ENCODE data around the gene C2orf76.

Gene C2orf76

GRCh38 chr2:119264781-119265692 lies 101.6 kb downstream of the C2orf76 start:
- DNase-seq (ENCODE audit: low read depth): peak; percentile 47
- TF ChIP-seq, protein P1, sequence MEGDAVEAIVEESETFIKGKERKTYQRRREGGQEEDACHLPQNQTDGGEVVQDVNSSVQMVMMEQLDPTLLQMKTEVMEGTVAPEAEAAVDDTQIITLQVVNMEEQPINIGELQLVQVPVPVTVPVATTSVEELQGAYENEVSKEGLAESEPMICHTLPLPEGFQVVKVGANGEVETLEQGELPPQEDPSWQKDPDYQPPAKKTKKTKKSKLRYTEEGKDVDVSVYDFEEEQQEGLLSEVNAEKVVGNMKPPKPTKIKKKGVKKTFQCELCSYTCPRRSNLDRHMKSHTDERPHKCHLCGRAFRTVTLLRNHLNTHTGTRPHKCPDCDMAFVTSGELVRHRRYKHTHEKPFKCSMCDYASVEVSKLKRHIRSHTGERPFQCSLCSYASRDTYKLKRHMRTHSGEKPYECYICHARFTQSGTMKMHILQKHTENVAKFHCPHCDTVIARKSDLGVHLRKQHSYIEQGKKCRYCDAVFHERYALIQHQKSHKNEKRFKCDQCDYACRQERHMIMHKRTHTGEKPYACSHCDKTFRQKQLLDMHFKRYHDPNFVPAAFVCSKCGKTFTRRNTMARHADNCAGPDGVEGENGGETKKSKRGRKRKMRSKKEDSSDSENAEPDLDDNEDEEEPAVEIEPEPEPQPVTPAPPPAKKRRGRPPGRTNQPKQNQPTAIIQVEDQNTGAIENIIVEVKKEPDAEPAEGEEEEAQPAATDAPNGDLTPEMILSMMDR (conservative IDR thresholded peaks at IDR 0.05; ENCODE audit: control insufficient read depth, insufficient read depth, low read depth, low read length): peak; percentile 79

DNA sequence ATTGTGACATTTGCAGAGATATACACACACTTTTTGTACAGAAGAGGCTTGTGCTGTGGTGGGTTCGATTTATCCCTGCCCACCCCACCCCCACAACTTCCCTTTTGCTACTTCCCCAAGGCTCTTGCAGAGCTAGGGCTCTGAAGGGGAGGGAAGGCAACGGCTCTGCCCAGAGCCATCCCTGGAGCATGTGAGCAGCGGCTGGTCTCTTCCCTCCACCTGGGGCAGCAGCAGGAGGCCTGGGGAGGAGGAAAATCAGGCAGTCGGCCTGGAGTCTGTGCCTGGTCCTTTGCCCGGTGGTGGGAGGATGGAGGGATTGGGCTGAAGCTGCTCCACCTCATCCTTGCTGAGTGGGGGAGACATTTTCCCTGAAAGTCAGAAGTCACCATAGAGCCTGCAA lies 103.0 kb downstream of the C2orf76 start:
- no peak overlapping the region for H3K4me3 ChIP-seq (ENCODE audit: control insufficient read depth, low read depth, low read length)
- TF ChIP-seq, protein P1 (conservative IDR thresholded peaks at IDR 0.05; ENCODE audit: control insufficient read depth, insufficient read depth, low read depth, low read length): no peak
- DNase-seq (ENCODE audit: low read depth): no peak

More at GRCh38 chr2:119264781-119265692, 101.6 kb downstream of the C2orf76 start:
- no peak overlapping the region for H3K4me3 ChIP-seq (ENCODE audit: control insufficient read depth, low read depth, low read length)

- TF ChIP-seq, protein P1 (conservative IDR thresholded peaks at IDR 0.05; ENCODE audit: control insufficient read depth, insufficient read depth, low read depth, low read length): no peak
- DNase-seq (ENCODE audit: low read depth): no peak
- H3K4me3 ChIP-seq (ENCODE audit: control insufficient read depth, low read depth, low read length): no peak overlapping the region
These were observed 103.6 kb downstream of the C2orf76 start for GRCh38 chr2:119263025-119263424.

- H3K4me3 ChIP-seq (ENCODE audit: control insufficient read depth, low read depth, low read length): no peak overlapping the region
- TF ChIP-seq, protein P1 (conservative IDR thresholded peaks at IDR 0.05; ENCODE audit: control insufficient read depth, insufficient read depth, low read depth, low read length): no peak
- no peak for DNase-seq (ENCODE audit: low read depth)
These were observed 105.0 kb downstream of the C2orf76 start for GRCh38 chr2:119261493-119262225.

DNA sequence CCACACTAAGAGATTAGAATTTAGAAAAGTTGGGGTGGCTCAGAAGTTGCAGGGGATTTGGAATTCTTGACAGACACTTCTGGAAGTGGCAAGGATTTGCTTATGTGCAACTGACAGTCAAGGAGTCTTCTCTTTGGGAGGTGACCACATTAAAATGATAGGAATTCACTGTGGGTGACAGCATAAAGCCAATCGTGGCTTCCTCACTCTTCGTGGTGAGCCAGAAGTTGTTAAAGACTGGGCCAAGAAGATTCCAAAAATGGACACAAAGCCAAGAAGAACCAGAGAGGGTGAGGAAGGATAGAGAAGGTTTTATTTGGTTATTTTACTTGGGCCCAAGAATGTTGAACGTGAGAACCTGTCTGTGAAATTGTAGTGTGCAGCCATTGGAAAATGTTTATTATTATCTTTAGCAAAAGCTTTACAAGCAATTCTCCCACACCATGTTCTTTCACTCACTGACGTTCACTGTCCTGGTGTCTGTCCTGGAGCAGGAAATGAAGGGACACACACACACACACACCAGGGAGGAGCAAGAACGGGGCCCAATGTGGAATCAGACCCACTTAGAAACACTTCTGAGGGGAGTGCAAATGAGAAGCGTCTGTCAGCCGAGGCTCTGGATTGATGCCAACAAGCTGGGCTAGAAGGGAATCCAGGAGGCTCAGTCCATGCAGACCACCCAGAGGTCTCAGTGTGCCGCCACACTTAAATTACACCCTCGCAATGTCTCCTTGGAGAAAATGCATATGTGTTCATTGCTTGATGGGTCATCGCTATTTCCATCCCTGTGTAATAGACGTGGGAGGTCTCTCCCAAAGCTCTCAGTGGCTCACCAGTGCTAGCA lies 105.8 kb downstream of the C2orf76 start:
- TF ChIP-seq, protein P1 (conservative IDR thresholded peaks at IDR 0.05; ENCODE audit: control insufficient read depth, insufficient read depth, low read depth, low read length): no peak
- H3K4me3 ChIP-seq (ENCODE audit: control insufficient read depth, low read depth, low read length): no peak overlapping the region
- DNase-seq (ENCODE audit: low read depth): no peak

GRCh38 chr2:119259296-119259860 lies 107.3 kb downstream of the C2orf76 start:
- DNase-seq (ENCODE audit: low read depth): no peak
- H3K4me3 ChIP-seq (ENCODE audit: control insufficient read depth, low read depth, low read length): no peak overlapping the region
- TF ChIP-seq, protein P1 (conservative IDR thresholded peaks at IDR 0.05; ENCODE audit: control insufficient read depth, insufficient read depth, low read depth, low read length): no peak

All from fibroblast of mammary gland (primary cell).